HG02870 (cell line): ENCODE data around the gene KIF21B.
"Not testable (repeated sequence)": the region's sequence is repeated elsewhere in the genome, so short reads cannot be mapped to it uniquely, and the experiment has no call there.

Experiments
- ATAC-seq: cut with Tn5 transposase; IDR thresholded peaks from one replicate; pipeline ENCODE4 v1.9.1; 2021; ENCODE audit warnings: mild to moderate bottlenecking, moderate library complexity; ENCODE audit not compliant: unreplicated experiment

Gene KIF21B

GRCh38 chr1:200951016-200951415 is 72.5 kb downstream of the KIF21B start:
- no peak for ATAC-seq

DNA sequence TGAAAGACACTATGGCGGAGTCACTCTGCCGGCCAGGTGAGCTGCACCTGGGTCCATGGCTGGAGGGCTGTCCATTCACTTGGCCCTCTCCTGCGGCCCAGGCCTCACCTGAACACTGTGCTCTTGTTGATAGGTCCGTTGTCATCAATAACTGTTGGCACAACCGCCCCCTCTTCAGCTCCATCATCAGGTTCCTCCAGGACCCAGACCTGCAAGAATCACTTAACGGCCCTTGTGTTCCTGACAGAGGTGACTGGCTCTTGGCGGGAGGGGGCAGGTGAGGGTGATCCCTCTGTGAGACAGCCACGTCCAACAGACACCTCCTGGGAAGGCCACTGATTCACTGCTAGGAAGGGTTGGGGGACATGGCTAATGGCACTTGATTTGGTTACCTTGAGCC is 73.9 kb downstream of the KIF21B start:
- no peak for ATAC-seq

DNA sequence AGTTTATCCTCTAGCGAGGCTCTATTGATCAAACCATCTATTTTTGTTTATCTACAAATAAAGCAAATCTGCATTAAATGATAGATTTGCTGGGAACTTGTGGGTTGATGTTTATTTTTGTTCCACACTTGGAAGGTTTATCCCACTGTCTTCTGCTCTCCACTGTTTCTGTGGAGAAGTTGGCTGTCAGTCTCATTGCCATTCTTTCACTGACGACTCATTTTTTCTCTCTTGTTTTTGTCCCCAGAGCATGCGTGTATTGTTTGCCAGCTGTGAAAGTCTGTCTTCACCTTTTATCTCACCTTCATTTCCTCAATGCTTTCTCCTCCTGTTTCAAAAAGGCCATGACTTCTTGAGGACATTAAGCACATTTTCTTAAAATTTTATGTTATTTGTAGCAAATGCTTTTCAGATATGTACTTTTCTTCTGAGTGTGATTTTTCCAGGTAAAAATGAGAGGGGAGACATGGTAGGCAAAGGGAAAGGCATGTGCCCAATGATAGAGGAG is 76.4 kb downstream of the KIF21B start:
- ATAC-seq = no peak

GRCh38 chr1:200945111-200945510 is 78.4 kb downstream of the KIF21B start:
- ATAC-seq = no peak

DNA sequence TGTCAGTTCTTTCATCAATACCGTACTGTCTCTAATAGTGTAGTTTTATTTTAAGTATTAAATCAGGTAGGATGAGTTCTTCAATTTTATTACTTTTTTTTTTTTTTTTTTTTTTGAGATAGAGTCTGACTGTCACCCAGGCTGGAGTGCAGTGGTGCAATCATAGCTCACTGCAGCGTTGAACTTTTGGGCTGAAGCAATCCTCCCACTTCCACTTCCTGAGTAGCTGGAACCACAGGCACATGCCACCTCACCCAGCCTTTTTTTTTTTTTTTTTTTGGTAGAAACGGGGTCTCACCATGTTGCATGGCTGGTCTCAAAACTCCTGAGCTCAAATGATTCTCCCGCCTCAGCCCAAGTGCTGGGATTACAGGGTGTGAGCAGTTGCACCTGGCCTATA is 84.6 kb downstream of the KIF21B start:
- ATAC-seq = no peak

GRCh38 chr1:200935286-200935962 is 88.1 kb downstream of the KIF21B start:
- ATAC-seq = not testable (repeated sequence)

GRCh38 chr1:200934676-200935245 is 88.8 kb downstream of the KIF21B start:
- no peak for ATAC-seq

DNA sequence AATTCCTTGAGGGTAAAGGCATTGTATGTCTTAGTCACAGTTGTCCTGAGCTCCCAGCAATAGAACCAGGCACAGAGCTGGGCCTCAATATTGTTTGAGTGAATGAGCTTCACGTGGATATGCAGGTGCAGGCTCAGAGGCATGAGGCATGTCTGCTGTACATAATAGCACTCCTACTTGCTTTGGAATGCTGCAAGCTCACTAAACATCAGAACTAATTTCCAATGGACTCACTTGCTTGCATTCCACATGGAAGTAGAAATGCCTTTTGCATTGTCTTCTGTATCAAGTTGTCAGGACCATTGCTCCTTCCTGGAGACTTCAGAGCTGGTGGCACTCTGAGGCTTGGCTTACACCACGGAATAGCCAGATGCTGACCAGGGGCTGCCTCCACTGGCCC is 91.7 kb downstream of the KIF21B start:
- ATAC-seq = no peak

DNA sequence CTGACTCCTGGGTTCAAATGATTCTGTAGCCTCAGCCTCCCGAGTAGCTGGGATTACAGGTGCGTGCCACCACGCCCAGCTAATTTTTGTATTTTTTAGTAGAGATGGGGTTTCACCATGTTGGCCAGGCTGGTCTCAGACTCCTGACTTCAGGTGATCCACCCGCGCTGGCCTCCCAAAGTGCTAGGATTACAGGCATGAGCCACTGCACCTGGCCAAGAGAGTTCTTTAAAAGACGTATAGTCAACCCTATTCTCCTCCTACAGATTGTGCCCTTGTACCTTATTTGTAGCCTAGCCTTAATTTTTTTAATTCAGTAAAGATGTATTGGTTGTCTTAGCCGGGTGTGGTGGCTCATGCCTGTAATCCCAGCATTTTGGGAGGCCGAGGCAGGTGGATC is 93.2 kb downstream of the KIF21B start:
- not testable (repeated sequence) for ATAC-seq

- no peak for ATAC-seq
Observed at GRCh38 chr1:200929530-200930278, 93.8 kb downstream of the KIF21B start.

- ATAC-seq = no peak
Observed at GRCh38 chr1:200925831-200926230, 97.7 kb downstream of the KIF21B start.

DNA sequence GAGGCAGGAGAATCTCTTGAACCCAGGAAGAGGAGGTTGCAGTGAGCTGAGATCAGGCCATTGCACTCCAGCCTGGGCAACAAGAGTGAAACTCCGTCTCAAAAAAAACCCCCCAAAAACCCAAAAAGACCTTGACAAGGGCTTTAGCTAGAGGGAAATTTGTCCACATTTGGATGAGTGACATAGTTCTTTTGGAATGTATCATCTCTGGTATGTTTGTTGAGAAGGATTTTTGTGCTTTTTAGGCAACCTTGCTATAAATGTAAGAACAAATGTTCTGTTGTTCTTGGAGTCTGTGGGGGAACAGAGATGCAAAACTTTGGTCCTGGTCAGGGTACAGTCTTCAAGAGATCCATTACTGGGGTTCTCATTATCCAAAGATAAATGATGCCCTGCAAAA is 99.9 kb downstream of the KIF21B start:
- no peak for ATAC-seq

DNA sequence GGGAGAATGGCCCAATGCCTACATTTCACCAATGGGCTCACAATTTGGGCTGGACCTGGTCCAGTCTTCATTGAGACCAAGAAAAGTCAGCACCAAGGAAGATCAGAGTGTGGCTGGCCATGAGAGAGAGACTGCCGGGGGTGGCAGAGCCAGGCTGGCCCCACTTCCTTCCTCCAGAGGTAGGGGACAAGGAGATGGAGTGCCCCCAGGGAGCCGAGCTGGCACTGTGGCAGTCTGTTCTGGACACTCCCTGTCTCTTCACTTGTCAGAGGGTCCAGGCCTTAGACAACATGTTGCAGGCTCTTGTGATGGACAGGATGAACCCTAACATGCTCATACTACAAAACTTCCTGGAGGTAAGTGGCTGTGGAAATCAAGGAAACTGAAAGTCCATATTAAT is 101.1 kb downstream of the KIF21B start:
- no peak for ATAC-seq

- no peak for ATAC-seq
Observed at GRCh38 chr1:200921571-200922110, 101.9 kb downstream of the KIF21B start.
